ENCODE measurements around the gene NFIA. TPM values are rescaled to one million over a fixed set of nuclear protein-coding genes. Genes with fewer than 3 reads are reported as not detected.
"Not testable (repeated sequence)": the region's sequence is repeated elsewhere in the genome, so short reads cannot be mapped to it uniquely, and the experiment has no call there.

NFIA gene
- total and polyA plus RNA-seq, 2 donors (not counting 1 experiment from before 2014, with no cell fraction given), result 5.4 to 11.0 TPM

- Histone ChIP-seq H3K27ac (ENCODE audit: insufficient read depth, low read length) (no peak overlapping the region), H3K4me1 (ENCODE audit: control insufficient read depth, extremely low read depth, insufficient read depth, low read length) (no peaks in the 10 kb centered on the region), H3K4me3 (replicated peaks in 1 of 4; ENCODE audit: control extremely low read depth in 1 of 4, insufficient read depth in 1 of 4, low read depth in 3 of 4, low read length in 4 of 4) (no peak overlapping the region), H3K36me3 (ENCODE audit: control insufficient read depth, insufficient read depth, low read length) (no peaks in the 10 kb centered on the region), H3K4me2 (ENCODE audit: extremely low read depth, insufficient read depth, low read length) (no peak overlapping the region), H2AFZ (ENCODE audit: low read length) (no peak overlapping the region), H3K79me2 (ENCODE audit: control insufficient read depth, insufficient read depth, low read length) (no peaks in the 10 kb centered on the region), H3K27me3 (ENCODE audit: control insufficient read depth, insufficient read depth, low read length) (no peaks in the 10 kb centered on the region), H4K20me1 (ENCODE audit: control insufficient read depth, extremely low read depth, insufficient read depth, low read length) (no peaks in the 10 kb centered on the region), H3K9me3 (ENCODE audit: control insufficient read depth, insufficient read depth, low read depth, low read length) (no peaks in the 10 kb centered on the region), H3K9ac (ENCODE audit: insufficient read depth, low read length) (no peak overlapping the region)
- TF ChIP-seq EZH2 (IDR thresholded peaks at IDR 0.05; ENCODE audit: low read length, missing control alignments) (no peak), CTCF (conservative IDR thresholded peaks at IDR 0.05 in 1 of 2, IDR thresholded peaks at IDR 0.05 in 1 of 2; ENCODE audit: low read depth in 1 of 2, low read length in 2 of 2) (no peak)
- no peak for DNase-seq (ENCODE audit: low read depth in 2 of 2)
Observed at GRCh38 chr1:61462628-61463027, 380.3 kb downstream of the NFIA start.

- Histone ChIP-seq H3K27me3 (ENCODE audit: control insufficient read depth, insufficient read depth, low read length) (no peaks in the 10 kb centered on the region), H2AFZ (ENCODE audit: low read length) (no peak overlapping the region), H3K9ac (ENCODE audit: insufficient read depth, low read length) (no peak overlapping the region), H3K4me3 (replicated peaks in 1 of 4; ENCODE audit: control extremely low read depth in 1 of 4, insufficient read depth in 1 of 4, low read depth in 3 of 4, low read length in 4 of 4) (no peak overlapping the region), H3K9me3 (ENCODE audit: control insufficient read depth, insufficient read depth, low read depth, low read length) (no peaks in the 10 kb centered on the region), H4K20me1 (ENCODE audit: control insufficient read depth, extremely low read depth, insufficient read depth, low read length) (no peaks in the 10 kb centered on the region), H3K79me2 (ENCODE audit: control insufficient read depth, insufficient read depth, low read length) (no peaks in the 10 kb centered on the region), H3K36me3 (ENCODE audit: control insufficient read depth, insufficient read depth, low read length) (no peaks in the 10 kb centered on the region), H3K4me2 (ENCODE audit: extremely low read depth, insufficient read depth, low read length) (no peak overlapping the region), H3K4me1 (ENCODE audit: control insufficient read depth, extremely low read depth, insufficient read depth, low read length) (no peaks in the 10 kb centered on the region), H3K27ac (ENCODE audit: insufficient read depth, low read length) (no peak overlapping the region)
- no peak for TF ChIP-seq EZH2 (IDR thresholded peaks at IDR 0.05; ENCODE audit: low read length, missing control alignments)
- no peak for TF ChIP-seq CTCF (conservative IDR thresholded peaks at IDR 0.05 in 1 of 2, IDR thresholded peaks at IDR 0.05 in 1 of 2; ENCODE audit: low read depth in 1 of 2, low read length in 2 of 2)
- no peak for DNase-seq (ENCODE audit: low read depth in 2 of 2)
Observed at GRCh38 chr1:61463220-61463619, 380.9 kb downstream of the NFIA start.

GRCh38 chr1:61467836-61468235 is 385.5 kb downstream of the NFIA start:
- H3K36me3 ChIP-seq (ENCODE audit: control insufficient read depth, insufficient read depth, low read length); H3K9me3 ChIP-seq (ENCODE audit: control insufficient read depth, insufficient read depth, low read depth, low read length); H3K4me1 ChIP-seq (ENCODE audit: control insufficient read depth, extremely low read depth, insufficient read depth, low read length); DNase-seq (ENCODE audit: low read depth in 2 of 2); H3K4me3 ChIP-seq (replicated peaks in 1 of 4; ENCODE audit: control extremely low read depth in 1 of 4, insufficient read depth in 1 of 4, low read depth in 3 of 4, low read length in 4 of 4); H4K20me1 ChIP-seq (ENCODE audit: control insufficient read depth, extremely low read depth, insufficient read depth, low read length); H3K27me3 ChIP-seq (ENCODE audit: control insufficient read depth, insufficient read depth, low read length); H3K4me2 ChIP-seq (ENCODE audit: extremely low read depth, insufficient read depth, low read length); H3K79me2 ChIP-seq (ENCODE audit: control insufficient read depth, insufficient read depth, low read length); H2AFZ ChIP-seq (ENCODE audit: low read length); H3K9ac ChIP-seq (ENCODE audit: insufficient read depth, low read length); H3K27ac ChIP-seq (ENCODE audit: insufficient read depth, low read length): not testable (repeated sequence)

Data from fibroblast of lung (primary cell).